H1 (cell line): ENCODE measurements around the gene RFX3.

Experiments
- EGR1 ChIP-seq: IDR thresholded peaks from 2 replicates; pipeline ENCODE4 v1.6.1; 2011; ENCODE audit warnings: low read depth, low read length, borderline replicate concordance
- YY1 ChIP-seq: IDR thresholded peaks from 2 replicates; pipeline ENCODE4 v1.6.1; 2011; ENCODE audit warnings: low read depth, mild to moderate bottlenecking, low read length

DNA sequence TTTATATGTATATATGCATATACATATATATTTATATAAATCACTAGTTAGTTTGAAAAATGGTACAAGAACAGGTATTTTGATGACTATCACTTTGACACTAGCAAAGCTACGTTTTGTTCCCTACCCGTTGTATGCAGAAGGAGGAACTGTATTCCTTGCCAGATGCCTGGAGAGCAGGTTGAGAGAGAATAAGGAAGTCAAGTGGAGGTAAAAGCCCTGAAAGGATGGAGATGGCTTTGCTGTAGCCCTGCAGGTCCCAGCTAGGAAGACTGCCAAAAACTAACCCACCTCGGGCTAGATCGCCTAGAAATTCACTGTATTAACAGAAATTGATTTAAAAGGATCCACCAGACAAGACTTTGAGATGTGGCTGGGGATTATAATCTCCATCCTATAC lies 229.3 kb downstream of the RFX3 start:
- TF ChIP-seq EGR1 (no peak), YY1 (no peak)
